Middle frontal gyrus (tissue), 1 donor: Measurements from ENCODE around the gene MORN1.

ENCODE experiments used
- DNase-seq: peaks from one replicate; pipeline ENCODE4 v3.0.0-alpha.2; 2015; ENCODE audit warnings: low spot score; ENCODE audit errors: extremely low spot score

Gene MORN1

DNA sequence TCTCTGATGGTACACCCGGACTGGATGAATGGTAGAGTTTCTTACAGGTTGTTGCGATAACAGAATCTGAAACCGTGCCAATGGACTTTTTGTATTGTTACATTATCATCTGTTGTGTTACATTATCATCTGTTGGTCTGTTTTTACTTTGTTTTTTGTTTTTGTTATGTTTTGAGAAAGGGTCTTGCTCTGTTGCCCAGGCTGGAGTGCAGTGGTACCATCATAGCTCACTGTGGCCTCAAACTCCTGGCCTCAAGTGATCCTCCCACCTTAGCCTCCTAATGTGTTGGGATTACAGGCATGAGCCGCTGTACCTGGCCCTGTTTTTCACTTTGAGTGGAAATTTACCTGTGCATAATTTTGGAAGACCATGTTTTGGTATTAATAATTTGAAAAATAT is 31.2 kb upstream of the MORN1 start:
- DNase-seq = no peak

DNA sequence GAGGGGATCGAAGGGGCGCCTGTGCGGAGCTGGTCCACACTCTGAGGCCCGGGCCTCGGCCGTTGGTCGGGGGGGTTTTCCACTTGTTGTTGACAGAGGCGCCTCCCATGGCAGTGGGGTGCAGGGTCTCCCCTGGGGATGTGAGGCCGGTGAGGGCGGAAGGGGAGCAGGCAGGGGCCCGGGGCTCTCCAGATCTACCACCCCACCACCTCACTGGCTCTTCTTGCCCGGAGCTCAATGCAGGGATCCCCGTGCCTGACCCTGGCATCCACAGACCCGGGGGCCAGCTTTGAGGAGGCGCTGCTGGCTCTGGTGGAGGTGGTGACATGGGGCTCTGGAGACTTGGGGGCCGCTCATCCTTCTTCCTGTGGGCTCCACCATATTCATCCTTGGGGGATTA is 28.1 kb upstream of the MORN1 start:
- DNase-seq = no peak

DNA sequence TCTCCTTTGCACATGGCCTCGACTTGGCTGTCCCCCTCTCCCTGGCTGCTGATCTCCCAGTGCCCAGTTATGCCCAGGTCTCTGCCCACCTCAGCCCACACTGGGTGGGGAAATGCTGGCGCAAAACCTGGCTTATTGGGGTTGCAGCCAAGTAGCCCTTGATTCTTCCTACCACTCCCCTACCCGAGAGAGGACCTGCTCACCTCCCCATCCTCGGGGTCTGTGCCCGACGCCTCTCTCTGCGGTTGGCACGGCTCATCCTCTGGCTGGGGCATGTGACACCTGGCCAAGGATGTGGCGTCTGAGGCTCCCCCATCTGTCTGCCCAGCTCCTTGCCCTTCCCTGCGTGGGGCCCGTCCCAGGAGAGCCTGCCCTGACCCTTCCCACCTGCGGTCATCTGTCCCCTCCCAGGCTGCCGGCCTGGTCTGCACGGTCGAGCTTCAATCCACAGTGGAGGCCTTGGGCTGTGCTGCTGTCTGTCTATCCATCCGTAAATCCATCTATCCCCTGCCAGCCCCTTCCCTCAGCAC is 27.5 kb upstream of the MORN1 start:
- DNase-seq = no peak

DNA sequence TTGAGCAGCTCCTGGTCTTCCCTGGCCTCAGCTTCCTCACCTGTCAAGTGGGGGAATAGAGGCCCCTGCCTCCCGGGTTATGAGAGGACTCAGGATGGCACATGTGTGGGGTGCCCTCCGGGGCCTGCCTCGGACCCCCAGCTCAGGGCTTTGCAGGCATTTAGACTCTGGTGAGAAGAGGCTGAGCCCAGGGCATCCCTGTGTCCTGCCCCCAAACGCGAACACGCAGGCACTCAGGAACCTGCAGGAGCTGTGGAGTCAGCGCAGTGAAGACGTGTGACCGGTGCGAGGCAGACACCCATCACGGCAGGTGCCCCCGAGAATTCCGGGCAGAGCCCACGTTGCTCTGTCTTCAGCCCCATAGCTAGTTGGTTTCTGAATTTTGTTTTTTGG is 26.5 kb upstream of the MORN1 start:
- DNase-seq = no peak

DNA sequence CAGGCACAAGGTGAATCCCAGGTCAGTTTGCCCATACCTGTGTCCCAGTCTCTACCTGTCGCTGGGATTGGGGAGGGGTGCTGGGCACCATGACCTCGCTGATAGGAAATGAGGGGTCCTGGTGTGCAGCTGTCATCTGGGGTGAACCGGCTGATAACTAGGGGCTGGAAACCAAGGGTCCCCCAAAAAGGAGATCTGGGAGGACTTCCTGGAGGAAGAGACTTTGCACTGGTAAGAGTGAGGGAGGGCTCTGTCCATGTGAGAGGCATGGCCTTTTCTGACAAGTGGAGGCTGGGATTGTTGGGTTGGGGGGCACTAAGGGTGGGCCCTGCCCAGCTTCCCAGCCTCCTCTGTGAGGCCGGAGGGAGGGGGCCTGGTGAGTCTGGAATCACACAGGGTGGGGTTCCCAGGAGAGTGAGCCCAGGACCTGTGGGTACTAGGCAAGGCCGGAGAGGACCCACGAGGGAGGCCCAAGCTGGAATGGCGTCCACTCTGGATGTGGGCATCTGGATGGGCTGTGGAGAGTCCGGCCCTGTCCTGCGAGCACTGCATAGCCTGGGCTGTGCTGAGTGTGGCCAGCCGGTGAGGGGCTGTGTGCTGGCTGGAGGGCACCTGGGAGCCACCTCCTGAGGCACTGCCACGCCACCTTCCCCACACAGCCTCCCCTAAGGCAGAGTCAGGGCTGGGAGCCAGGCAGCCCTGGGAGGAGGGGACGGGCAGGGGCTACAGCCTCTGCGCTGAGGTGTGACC is 25.9 kb upstream of the MORN1 start:
- no peak for DNase-seq

DNA sequence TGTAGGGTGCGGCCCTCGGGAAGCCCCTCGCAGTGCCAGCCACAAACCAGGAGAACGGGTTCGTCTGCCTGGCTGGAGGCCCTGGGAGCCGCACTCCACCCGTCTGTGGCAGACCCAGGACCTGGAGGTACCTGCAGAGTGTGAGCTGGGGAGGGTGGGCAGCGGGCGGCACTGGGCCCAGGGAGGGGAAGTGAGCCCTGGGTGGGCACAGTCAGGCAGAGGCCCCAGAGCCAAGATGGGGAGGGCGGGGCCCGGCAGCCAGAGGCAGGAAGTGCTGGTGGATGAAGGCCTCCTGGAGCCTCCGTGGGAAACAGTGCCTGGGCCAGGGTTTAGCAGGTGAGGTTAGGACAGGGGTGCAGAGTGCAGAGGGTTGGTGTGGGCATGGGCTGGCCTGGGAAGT is 25.0 kb upstream of the MORN1 start:
- no peak for DNase-seq

DNA sequence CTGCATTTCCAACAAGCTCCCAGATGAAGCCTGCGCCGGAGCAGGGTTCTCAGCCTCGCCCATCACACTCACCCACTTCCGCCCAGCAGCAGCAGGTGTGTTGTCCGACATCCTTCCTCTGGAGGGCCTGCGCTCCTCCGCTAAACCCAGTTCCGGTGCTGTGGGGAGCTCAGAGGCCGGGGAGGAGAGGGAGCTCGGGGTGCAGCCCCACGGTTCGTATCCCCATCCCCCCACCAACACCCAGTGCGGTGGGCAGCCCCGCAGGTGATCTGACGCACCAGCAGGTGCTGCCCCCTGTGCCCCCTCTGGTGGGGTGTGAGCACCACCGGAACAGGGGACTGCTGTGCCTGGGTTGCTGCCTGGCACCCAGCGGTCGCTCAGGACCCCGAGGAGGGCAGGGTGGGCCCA is 24.5 kb upstream of the MORN1 start:
- no peak for DNase-seq

DNA sequence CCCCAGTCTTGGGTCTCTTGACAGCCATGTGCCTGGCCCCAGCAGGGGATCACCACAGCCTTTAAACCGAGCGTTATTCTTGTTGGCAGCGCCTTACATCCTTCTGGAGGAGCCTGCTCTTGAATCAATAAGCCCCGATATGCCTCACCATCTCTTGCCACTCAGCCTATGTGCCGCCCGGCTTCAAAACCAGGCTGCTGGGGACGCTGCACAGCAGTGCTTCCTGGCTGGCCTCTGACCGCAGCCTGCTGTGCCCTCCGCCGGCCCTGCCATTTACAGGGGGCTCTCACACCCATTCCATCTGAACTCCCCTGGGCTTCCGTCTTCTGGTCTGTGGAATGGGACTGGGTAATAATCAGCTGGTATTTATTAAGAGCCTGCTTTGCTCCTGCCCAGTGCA is 24.0 kb upstream of the MORN1 start:
- DNase-seq = no peak

DNA sequence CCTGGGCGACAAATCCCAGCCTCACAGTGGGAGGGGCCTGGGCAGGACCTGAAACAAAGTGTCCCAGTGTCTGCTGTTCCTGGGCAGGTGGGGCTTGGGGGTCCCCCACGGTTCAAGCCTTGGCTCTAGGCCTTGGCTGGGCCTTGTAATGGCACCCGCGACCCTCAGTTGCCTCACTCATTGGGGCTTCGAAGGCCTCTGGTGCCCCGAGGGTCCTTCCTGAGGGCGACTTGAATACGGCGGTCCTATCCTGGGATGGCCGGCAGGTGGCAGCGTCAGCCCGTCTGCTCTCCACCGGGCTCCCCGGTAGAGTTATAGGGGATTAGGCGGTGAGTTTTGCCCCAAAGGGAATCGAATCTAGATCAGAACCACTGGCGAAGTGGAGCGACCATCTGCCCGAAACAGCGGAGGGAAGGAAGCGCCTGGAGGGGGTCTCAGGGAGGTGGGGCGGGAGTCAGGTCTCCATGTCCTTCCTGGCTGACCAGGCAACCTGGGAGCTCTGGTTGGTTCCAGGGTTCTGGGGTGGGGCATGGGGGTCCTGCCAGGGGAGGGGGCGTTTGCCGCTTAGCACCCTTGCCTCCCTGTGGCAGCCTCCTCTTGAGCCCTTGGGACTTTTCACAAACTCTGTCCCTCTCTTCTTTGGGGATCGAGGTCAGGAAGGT is 23.1 kb upstream of the MORN1 start:
- peak; percentile 60 for DNase-seq

DNA sequence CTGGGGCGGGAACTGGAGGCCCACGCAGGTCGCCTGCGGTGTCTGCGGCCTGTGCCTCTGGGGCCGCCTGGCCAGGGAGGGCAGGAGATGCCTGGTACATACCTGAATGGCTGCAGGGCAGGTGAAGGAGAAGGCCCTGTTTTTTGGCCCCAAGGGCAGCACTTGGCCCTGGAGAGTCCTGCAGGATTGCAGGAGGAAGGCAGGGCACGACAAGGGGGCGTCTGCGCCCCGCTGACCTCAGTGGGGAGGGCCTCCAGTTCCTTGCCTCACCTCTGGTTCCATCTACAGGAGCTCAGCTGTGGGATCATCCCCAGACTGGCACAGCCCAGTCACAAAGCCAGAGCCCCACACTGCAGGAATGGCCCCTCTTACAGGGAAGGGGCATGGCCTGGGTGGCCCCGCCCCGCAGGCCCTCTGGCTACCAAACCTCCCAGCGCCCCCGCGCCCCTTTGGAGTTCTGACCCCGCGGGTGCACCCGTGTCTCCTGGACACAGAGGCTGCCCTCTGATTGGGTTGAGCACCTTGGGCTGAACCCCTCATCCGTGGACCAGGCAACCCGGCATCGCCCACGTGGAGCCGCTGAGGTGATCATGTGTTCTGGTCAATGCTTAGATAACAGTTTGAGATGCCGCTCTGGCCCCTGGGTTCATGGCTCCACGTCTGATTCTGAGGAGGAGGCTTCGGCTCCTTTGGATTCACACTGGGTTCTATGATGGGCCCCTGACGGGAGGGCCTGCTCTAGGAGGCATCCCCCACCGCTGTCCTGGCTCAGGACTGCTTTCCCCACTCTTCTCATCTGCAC is 22.3 kb upstream of the MORN1 start:
- no peak for DNase-seq

DNA sequence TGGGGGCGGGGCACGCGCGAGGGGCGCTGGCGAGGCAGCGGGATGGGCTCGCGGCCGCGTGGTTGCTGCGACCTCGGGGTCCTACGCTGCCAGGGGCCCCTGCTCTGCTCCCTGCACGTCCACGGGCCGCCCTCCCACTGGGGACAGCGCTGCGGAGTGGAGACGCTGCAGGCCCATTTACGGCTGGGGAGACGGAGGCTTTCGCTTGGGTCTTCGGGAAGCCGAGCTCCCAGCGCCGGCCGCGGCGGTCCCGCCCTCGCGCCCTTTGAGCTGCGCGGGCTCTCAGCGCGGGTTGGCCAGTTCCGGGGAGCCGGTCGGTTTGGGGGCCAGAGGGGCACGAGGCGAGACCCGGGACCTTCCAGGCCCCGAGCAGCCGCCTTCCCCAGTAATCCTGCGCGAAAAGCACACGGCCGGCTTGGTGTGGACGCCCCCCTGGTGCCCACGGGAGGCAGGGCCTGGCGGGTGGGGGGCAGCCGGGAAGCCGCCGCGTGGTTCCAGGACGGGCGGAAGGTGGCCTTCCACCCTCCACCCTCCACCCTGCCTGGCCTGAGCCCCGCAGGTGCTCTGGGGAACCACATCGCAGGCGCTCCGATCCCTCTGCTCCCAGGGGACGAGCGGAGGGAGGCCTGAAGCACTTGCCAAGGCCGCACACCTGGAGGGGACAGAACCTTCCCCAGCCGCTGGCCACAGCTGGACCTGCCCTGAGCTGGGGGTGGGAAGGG is 21.6 kb upstream of the MORN1 start:
- DNase-seq = no peak

DNA sequence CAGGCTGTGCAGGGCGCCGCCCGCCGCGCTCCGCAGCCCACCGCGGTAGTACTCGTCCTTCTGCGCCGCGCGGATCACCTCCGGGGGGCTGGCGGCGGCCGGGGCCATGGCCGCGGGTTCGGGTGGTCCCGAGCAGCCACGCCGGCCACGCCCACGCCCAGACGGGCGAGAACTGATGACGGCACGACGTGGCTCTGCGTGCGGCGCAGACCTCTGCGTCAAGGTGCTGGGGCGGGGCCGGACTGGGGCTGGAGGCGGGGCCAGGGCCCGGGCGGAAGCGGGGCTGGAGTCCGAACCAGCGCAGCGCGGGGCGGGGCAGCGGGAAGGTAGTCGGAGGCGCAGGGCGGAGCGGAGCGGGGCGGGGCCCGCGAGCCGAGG is 21.0 kb upstream of the MORN1 start, which contains the start of gene PEX10:
PEX10 (minus strand) TSS at position 170 of the 378 bp plus-strand sequence; CDS start at position 108, 62 bp downstream.
- DNase-seq = peak; percentile 88

DNA sequence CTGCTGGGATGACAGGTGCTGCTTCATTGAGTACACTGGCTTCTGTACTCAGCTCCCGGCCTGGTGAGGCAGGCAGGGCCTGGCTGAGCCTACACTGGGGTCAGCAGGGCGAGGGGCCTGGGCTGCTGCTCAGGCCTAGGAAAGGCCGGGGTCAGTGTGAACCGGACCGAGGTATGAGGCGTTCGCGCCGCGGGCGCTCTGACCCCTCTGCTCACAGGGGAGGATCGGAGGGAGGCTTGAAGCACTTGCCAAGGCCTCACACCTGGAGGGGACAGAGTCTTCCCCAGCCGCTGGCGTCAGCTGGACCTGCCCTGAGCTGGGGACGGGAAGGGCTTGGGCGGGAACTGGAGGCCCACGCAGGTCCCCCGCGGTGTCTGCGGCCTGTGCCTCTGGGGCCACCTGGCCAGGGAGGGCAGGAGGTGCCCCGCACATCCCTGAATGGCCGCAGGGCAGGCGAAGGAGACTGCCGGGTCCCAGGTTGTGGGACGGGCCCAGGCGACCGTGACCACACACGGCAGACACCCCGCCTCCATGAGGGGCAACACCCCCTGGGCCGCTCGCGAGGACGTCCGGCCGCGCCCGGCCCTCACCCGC is 20.5 kb upstream of the MORN1 start:
- DNase-seq = no peak

DNA sequence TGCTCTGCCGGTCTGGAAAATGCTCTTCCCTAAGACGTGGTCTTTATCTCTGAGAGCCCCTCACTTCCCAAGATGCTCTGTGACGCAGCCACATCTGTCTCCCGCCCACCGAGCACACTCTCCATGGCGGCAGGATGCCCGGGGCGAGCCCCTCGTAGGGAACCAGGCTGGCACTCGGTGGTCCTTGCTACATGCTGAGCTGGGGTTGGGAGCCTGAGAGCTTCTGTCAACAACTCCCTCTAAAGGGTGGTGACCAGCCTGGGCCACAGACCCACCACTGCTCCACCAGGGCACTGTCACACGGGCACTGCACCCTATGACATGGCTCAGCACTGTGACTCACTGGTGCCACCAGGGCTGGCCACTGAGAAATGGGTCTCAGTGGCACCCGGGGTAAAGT is 18.4 kb upstream of the MORN1 start:
- no peak for DNase-seq

DNA sequence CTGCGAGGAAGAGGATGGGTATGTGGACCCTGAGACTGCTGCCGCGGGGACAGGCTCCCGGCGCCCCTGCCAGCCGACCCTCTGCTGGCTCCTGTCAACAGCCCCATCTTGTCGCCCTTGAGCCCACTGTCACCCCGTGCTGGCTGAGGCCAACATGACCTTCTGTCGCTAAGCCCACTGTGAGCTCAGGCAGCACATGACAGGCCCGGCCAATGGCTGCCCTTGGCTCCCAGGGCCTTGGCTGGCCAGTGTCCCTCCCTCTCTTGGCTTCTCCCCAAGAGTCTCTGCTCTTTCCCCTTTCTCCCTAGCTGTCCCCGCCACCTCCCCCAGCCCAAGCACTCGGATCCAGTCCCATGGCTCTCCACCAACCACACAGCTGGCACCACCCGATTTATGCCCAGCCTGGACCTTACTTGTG is 17.5 kb upstream of the MORN1 start:
- no peak for DNase-seq

DNA sequence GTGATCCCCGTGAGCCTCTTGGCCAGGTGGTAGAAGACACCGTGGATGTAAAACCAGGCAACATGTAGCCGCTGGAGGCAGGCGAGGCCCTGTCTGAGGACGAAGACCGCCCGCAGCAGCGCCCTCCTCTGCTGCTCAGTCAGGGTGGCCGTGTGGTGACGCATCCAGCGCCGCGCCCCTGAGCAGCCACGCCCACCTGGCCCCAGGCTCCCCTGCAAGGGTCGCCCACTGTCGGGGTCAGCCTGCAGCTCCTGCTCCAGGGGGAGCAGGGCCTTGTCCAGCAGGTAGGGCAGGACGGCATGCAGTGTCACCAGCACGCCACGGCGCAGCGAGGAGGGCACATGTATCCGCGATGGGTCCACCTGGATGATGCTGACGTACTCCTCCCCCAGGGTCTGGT is 17.1 kb upstream of the MORN1 start:
- no peak for DNase-seq

DNA sequence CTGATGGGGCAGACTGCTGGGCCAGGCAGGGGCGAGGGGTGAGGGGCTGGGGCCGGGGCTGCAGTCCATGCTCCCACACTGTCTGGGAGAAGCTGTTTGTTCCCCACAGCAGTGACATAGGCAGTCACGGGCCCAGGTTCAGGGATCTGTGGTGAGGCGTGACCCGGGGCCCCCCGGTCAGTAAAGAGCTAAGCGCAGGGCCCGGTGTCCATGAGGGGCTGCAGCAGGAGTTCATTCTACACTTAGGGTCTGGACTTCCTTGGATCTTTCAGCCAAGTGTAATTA is 16.6 kb upstream of the MORN1 start:
- no peak for DNase-seq

DNA sequence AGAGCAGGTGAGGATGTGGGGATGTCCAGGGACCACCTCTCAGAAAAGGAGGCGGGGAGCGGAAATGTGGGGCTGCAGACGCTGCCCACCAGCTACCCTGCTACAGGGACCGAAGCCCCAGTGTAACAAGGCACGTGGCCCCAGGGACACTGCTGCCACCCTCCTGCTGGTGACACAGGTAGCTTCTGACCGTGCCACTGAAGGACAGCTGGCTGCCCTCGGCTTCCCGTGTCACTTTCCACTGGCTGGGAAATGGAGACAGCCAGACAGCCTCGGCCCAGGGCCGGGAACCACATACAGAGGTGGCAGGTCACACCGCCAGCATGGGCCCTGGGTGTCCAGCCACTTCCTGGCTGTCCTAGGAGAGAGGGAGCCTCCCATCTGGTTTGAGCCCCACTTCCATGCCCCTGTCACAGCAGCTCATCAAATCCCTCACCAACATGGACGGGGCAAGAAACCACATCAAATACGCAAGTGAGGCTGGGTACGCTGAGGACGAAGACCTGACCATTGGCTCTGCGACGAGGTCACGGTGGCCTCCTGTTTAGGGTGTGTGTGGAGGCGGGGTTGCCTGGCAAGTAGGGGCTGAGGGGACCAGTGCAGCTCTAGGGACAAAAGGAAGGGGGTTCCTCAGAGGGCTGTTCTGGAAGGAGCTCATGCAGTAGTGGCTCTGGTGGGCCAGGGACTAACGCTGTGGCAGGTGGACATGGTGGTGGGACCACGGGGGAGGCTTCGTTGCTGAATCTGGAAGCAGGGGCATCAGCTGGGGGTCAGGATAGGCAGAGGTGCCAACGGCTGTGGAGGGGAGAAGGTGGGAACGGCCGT is 16.0 kb upstream of the MORN1 start:
- DNase-seq = no peak

DNA sequence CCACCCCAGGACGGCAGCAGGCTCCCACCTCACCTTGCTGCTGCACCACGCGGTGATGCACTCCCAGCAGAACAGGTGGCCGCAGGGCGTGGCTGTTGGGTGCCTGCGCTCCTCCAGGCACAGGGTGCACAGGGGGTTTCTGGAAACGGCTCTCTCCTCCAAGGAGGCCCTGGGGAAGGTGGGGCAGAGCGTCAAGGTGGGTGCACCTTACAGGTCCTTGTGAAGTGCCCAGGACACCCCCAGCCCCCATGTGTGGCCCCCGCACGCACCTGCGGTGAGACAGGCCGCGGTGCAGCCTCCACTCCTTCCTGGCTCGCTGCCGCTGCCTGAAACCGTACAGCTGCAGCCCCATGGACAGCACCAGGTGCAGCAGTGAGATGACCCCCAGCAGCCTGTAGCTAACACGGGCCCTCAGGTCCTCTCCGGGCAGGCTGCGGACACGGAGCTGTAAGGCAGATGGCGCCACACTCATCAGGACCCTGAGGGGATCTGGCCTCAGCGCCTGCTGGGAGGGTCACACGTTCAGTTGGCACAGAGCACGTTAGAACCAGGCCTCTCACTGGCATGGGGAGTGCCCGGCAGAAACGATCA is 15.2 kb upstream of the MORN1 start:
- no peak for DNase-seq
